Astrocyte (in vitro differentiated cells and primary cell): ENCODE results near the gene KRTAP10-1. TPM values are rescaled to one million over a fixed set of nuclear protein-coding genes. Genes with fewer than 3 reads are reported as not detected.

ENCODE experiments used
- DNase-seq: peaks from one replicate; pipeline ENCODE4 v3.0.0-alpha.2; 2010; ENCODE audit warnings: low read depth
- FAIRE-seq: peaks from 2 replicates; lab custom pipeline; 2011; peaks lifted over from hg19 to GRCh38; lab: Jason Lieb, UNC
- H2AFZ ChIP-seq: 2 replicates; pipeline ENCODE4 v1.6.0; 2012; ENCODE audit warnings: low read depth, low read length, inconsistent platforms
- H3K27ac ChIP-seq: 2 replicates; pipeline ENCODE4 v1.5.1; 2011; ENCODE audit warnings: low read depth, low read length, inconsistent platforms
- H3K27me3 ChIP-seq: 2 replicates; pipeline ENCODE4 v1.6.0; 2011; ENCODE audit warnings: low read length, inconsistent platforms; ENCODE audit not compliant: insufficient read depth
- H3K36me3 ChIP-seq: 2 replicates; pipeline ENCODE4 v1.5.1; 2011; ENCODE audit warnings: low read length, inconsistent platforms; ENCODE audit not compliant: insufficient read depth
- H3K4me1 ChIP-seq: 2 replicates; pipeline ENCODE4 v1.5.1; 2011; ENCODE audit warnings: low read length, inconsistent platforms; ENCODE audit not compliant: insufficient read depth
- H3K4me2 ChIP-seq: 2 replicates; pipeline ENCODE4 v1.6.0; 2012; ENCODE audit warnings: low read length, inconsistent platforms
- H3K4me3 ChIP-seq: 2 replicates; pipeline ENCODE4 v1.5.1; 2011; ENCODE audit warnings: low read depth, mild to moderate bottlenecking, low read length, inconsistent platforms; ENCODE audit not compliant: insufficient read depth
- H3K79me2 ChIP-seq: 2 replicates; pipeline ENCODE4 v1.6.0; 2012; ENCODE audit warnings: mild to moderate bottlenecking, low read length, inconsistent platforms; ENCODE audit not compliant: insufficient read depth
- H3K9ac ChIP-seq: 2 replicates; pipeline ENCODE4 v1.6.0; 2012; ENCODE audit warnings: mild to moderate bottlenecking, low read length, inconsistent platforms
- H3K9me3 ChIP-seq: 2 replicates; pipeline ENCODE4 v1.5.1; 2012; ENCODE audit warnings: low read depth, mild to moderate bottlenecking, low read length, inconsistent platforms; ENCODE audit not compliant: insufficient read depth
- H4K20me1 ChIP-seq: 2 replicates; pipeline ENCODE4 v1.6.0; 2012; ENCODE audit warnings: low read length, inconsistent platforms; ENCODE audit not compliant: insufficient read depth
- H3K27ac Mint-ChIP-seq: one replicate; pipeline ENCODE4 v1.8.0; 2021; ENCODE audit warnings: mild to moderate bottlenecking, mixed read lengths; ENCODE audit not compliant: unreplicated experiment
- H3K27me3 Mint-ChIP-seq: one replicate; pipeline ENCODE4 v1.8.0; 2021; ENCODE audit warnings: low read depth, mixed read lengths; ENCODE audit not compliant: unreplicated experiment
- H3K36me3 Mint-ChIP-seq: one replicate; pipeline ENCODE4 v1.8.0; 2021; ENCODE audit warnings: low read depth, mixed read lengths; ENCODE audit not compliant: unreplicated experiment
- H3K4me1 Mint-ChIP-seq: one replicate; pipeline ENCODE4 v1.8.0; 2021; ENCODE audit warnings: low read depth, mixed read lengths; ENCODE audit not compliant: unreplicated experiment
- H3K4me3 Mint-ChIP-seq: one replicate; pipeline ENCODE4 v1.8.0; 2021; ENCODE audit warnings: mild to moderate bottlenecking, moderate library complexity, mixed read lengths; ENCODE audit not compliant: unreplicated experiment
- H3K9me3 Mint-ChIP-seq: one replicate; pipeline ENCODE4 v1.8.0; 2021; ENCODE audit warnings: mild to moderate bottlenecking, mixed read lengths; ENCODE audit not compliant: unreplicated experiment
- CTCF ChIP-seq: IDR thresholded peaks from 2 replicates; pipeline ENCODE4 v1.5.1; 2011; ENCODE audit warnings: low read depth, mild to moderate bottlenecking, inconsistent platforms, low read length, moderate library complexity; ENCODE audit not compliant: insufficient read depth
- EZH2 ChIP-seq: IDR thresholded peaks from 2 replicates; pipeline ENCODE4 v1.6.1; 2012; ENCODE audit warnings: mild to moderate bottlenecking, low read length, inconsistent platforms; ENCODE audit not compliant: insufficient read depth
- total RNA-seq: library from RNA; stranded (reverse); gene quantifications from 2 replicates; pipeline ENCODE4 v1.2.1, GENCODE V29; 2021

Gene KRTAP10-1
- total RNA-seq, 1 donor from 2014 or later, result not detected

DNA sequence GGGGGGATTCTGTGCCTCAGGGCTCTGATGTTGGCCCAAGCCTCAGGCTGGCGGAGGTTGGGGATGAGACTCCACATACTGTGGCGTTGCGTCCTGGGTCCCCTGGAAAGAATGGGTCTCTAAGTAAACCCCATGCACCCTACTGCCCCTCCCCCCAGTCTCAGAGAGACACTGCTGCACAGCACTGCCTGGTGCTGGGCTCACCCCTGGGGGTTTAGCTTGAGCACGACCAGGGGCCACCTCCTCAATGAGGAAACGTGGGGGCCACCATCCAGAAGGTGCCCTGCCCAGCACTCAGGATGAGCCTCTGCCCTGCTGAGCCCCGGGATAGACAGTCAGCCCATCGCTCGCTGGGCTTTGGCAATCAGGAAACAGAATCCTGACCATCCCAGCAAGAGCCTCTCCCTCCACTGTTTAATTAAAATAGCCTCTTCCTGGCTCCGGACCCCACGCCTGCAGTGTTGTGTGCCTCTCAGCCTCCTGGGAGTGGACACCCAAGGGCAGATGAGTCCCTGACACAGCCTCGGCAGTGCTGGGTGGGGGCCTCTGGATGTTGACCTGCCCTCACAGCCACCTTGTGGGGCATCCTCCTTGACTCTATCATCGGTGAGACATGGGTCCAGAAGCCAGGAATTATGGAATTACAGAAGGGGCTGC is 30.0 kb upstream of the KRTAP10-1 start:
- H3K36me3 Mint-ChIP-seq, result peaks cover 6% of the 10 kb centered on the region
- H3K4me3 Mint-ChIP-seq, result no peak overlapping the region
- Histone ChIP-seq H4K20me1 (no peaks in the 10 kb centered on the region), H3K36me3 (no peaks in the 10 kb centered on the region), H3K79me2 (no peaks in the 10 kb centered on the region), H3K4me1 (no peaks in the 10 kb centered on the region), H3K9me3 (peaks cover 11% of the 10 kb centered on the region), H3K27ac (no peak overlapping the region), H2AFZ (no peak overlapping the region), H3K9ac (no peak overlapping the region), H3K4me3 (no peak overlapping the region), H3K4me2 (no peak overlapping the region), H3K27me3 (no peaks in the 10 kb centered on the region)
- H3K27ac Mint-ChIP-seq, result no peak overlapping the region
- peaks cover 13% of the 10 kb centered on the region for H3K27me3 Mint-ChIP-seq
- TF ChIP-seq EZH2, result no peak
- no peak for TF ChIP-seq CTCF
- DNase-seq (no peak), FAIRE-seq (no peak)
- H3K4me1 Mint-ChIP-seq, result peaks cover 4% of the 10 kb centered on the region
- peaks cover 17% of the 10 kb centered on the region for H3K9me3 Mint-ChIP-seq

- no peak overlapping the region for H3K27ac ChIP-seq
- no peaks in the 10 kb centered on the region for H3K36me3 ChIP-seq
- Mint-ChIP-seq H3K27me3 (peaks cover 10% of the 10 kb centered on the region), H3K9me3 (peaks cover 17% of the 10 kb centered on the region), H3K4me3 (no peak overlapping the region), H3K36me3 (peaks cover 6% of the 10 kb centered on the region), H3K4me1 (peaks cover 4% of the 10 kb centered on the region), H3K27ac (no peak overlapping the region)
- H3K27me3 ChIP-seq, result no peaks in the 10 kb centered on the region
- H3K4me1 ChIP-seq, result no peaks in the 10 kb centered on the region
- H3K9ac ChIP-seq, result no peak overlapping the region
- no peaks in the 10 kb centered on the region for H4K20me1 ChIP-seq
- TF ChIP-seq EZH2, result no peak
- no peak for TF ChIP-seq CTCF
- H2AFZ ChIP-seq, result no peak overlapping the region
- H3K4me3 ChIP-seq, result no peak overlapping the region
- no peak overlapping the region for H3K4me2 ChIP-seq
- no peaks in the 10 kb centered on the region for H3K79me2 ChIP-seq
- FAIRE-seq (no peak), DNase-seq (no peak)
- peaks cover 11% of the 10 kb centered on the region for H3K9me3 ChIP-seq
Measured at GRCh38 chr21:44568667-44569556, 28.9 kb upstream of the KRTAP10-1 start.
